ENCODE measurements around the gene SDK2.
"Not testable (repeated sequence)": the region's sequence is repeated elsewhere in the genome, so short reads cannot be mapped to it uniquely, and the experiment has no call there.

SDK2 gene

DNA sequence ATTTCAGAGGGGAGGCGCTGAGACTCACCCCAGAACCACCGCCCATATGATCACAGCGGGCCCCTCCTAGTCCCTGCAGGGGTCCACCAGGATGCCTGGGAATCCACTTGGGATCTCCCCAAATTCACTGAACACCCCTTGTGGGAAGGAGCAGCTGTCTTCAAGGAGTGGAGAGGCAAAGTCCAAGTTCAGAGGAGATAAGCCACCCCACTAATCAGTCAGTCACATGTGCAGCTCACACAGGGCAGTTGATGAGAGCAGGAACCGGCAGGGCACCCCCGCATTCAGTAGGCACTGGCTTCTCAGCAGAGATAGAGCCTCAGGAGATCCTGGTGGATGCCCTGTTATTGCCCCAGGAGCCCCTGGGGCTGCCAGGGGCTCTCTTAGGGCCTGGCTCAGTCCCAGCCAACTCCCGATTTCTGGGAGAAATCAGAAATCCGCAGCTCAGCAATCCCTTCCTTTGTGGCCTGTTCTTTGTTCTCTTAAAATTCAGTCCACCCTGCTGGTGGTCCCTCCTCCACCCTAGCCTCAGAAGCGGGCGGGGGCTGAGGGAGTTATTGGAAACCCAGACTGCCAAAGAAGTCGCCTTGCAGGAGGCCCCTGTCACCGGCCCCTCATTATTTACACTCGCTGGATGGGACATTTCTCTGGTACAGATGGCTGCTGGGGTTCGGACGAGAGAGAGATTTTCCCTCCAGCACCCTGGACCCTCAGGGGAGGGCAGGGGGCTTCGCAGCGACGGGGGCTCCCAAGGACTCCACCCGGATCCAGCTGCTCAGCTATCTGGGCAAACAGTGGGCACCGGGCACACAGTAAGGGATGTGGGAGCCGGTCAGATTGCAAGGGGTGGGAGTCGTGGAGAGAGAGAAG lies 334.3 kb downstream of the SDK2 start:
- FAIRE-seq = no peak
- no peak for DNase-seq (ENCODE audit: insufficient read length, low spot score)
- TF ChIP-seq, protein P1, sequence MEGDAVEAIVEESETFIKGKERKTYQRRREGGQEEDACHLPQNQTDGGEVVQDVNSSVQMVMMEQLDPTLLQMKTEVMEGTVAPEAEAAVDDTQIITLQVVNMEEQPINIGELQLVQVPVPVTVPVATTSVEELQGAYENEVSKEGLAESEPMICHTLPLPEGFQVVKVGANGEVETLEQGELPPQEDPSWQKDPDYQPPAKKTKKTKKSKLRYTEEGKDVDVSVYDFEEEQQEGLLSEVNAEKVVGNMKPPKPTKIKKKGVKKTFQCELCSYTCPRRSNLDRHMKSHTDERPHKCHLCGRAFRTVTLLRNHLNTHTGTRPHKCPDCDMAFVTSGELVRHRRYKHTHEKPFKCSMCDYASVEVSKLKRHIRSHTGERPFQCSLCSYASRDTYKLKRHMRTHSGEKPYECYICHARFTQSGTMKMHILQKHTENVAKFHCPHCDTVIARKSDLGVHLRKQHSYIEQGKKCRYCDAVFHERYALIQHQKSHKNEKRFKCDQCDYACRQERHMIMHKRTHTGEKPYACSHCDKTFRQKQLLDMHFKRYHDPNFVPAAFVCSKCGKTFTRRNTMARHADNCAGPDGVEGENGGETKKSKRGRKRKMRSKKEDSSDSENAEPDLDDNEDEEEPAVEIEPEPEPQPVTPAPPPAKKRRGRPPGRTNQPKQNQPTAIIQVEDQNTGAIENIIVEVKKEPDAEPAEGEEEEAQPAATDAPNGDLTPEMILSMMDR (IDR thresholded peaks at IDR 0.05; ENCODE audit: insufficient read depth, missing control alignments) = no peak

DNA sequence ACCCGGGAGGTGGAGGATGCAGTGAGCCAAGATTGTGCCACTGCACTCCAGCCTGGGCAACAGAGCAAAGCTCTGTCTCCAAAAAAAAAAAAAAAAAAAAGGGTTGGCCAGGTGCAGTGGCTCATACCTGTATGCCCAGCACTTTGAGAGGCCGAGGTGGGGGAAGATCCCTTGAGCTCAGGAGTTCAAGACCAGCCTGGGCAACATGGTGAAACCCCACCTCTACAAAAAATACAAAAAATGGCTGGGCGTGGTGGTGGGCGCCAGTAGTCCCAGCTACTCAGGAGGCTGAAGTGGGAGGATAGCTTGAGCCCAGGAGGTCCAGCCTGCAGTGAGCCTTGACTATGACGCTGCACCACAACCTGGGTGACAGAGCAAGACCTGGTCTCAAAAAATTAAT lies 335.3 kb downstream of the SDK2 start:
- not testable (repeated sequence) for DNase-seq (ENCODE audit: insufficient read length, low spot score); FAIRE-seq

- FAIRE-seq (no peak), DNase-seq (ENCODE audit: insufficient read length, low spot score) (no peak)
- TF ChIP-seq, protein P1 (IDR thresholded peaks at IDR 0.05; ENCODE audit: insufficient read depth, missing control alignments) = no peak
These were observed 336.0 kb downstream of the SDK2 start for GRCh38 chr17:73308017-73308823.

GRCh38 chr17:73307130-73307529 lies 337.1 kb downstream of the SDK2 start:
- FAIRE-seq = no peak
- TF ChIP-seq, protein P1 (IDR thresholded peaks at IDR 0.05; ENCODE audit: insufficient read depth, missing control alignments) = no peak
- no peak for DNase-seq (ENCODE audit: insufficient read length, low spot score)

- TF ChIP-seq, protein P1 (IDR thresholded peaks at IDR 0.05; ENCODE audit: insufficient read depth, missing control alignments) = no peak
- no peak for DNase-seq (ENCODE audit: insufficient read length, low spot score)
- FAIRE-seq = no peak
These were observed 338.1 kb downstream of the SDK2 start for GRCh38 chr17:73305845-73306836.

- FAIRE-seq = no peak
These were observed 339.1 kb downstream of the SDK2 start for GRCh38 chr17:73304971-73305812.

More at GRCh38 chr17:73304971-73305812, 339.1 kb downstream of the SDK2 start:
- TF ChIP-seq, protein P1 (IDR thresholded peaks at IDR 0.05; ENCODE audit: insufficient read depth, missing control alignments) = no peak
- no peak for DNase-seq (ENCODE audit: insufficient read length, low spot score)
